NCI-H510A treated with DMSO at 0.1 percent for 48 hours (cell line): ENCODE measurements around the gene NBEAL2.

ENCODE experiments used
- DNase-seq: peaks from one replicate; lab custom pipeline; 2025; lab: John Stamatoyannopoulos, UW

NBEAL2 gene

DNA sequence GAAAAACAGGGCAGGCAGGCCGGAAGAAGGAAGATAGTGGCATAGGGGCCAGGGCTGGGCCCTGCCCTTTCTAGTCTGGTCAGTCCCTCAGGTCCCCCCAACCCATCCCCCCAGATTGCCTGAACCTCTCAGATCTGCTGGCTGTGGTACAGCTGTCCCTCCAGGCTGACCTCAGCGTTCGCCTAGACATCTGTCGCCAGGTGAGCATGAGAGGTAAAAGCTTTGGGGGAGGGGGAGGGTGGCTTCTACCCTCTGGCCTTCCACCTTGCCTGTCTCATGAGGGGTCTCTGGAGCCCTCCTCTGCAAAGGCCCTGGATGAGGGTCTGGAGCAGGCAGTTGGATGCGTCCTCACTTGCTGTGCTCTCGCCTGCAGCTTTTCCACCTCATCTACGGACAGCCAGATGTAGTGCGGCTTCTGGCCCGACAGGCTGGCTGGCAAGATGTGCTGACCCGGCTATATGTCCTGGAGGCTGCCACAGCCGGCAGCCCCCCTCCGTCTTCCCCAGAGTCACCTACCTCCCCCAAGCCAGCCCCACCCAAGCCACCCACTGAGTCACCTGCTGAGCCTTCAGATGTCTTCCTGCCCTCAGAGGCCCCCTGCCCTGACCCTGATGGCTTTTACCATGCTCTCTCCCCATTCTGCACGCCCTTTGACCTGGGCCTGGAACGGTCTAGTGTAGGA, 20.2 kb downstream of the NBEAL2 start:
- DNase-seq, result no peak

GRCh38 chr3:47000198-47000815, 20.8 kb downstream of the NBEAL2 start:
- no peak for DNase-seq

DNA sequence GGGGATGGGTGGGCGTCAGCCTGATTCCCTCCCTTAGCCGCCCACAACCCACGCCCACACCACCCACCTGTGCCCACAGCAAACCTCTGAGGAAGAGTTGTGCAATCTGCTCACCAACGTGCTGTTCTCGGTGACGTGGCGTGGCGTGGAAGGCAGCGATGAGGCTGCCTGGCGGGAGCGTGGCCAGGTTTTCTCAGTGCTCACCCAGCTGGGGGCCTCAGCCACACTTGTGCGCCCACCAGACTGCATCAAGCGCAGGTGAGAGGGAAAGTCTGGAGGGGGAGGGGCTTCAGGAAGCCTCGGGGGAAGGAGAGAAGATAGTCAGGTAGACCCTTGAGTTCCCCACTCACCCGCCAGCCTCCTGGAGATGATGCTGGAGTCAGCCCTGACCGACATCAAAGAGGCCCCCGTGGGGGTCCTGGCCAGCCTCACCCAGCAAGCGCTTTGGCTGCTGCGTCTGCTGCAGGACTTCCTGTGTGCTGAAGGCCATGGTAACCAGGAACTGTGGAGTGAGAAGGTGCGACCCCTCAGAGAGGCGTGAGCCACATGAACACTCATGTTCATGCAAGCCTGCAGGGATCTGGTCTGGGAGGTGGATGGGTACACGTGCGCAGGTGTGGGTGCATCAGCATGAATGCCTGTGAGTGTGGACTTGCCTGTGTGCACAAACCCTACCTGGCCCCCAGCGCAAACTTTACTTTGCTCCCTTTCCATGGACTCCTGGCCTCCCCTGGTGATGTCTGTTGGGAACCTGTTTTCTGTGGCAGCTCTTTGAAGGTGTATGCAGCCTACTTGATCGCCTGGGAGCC, 21.7 kb downstream of the NBEAL2 start:
- DNase-seq, result no peak

GRCh38 chr3:47001731-47002170, 22.3 kb downstream of the NBEAL2 start:
- DNase-seq, result no peak

- no peak for DNase-seq
Measured at GRCh38 chr3:47002171-47003055, 22.9 kb downstream of the NBEAL2 start.

DNA sequence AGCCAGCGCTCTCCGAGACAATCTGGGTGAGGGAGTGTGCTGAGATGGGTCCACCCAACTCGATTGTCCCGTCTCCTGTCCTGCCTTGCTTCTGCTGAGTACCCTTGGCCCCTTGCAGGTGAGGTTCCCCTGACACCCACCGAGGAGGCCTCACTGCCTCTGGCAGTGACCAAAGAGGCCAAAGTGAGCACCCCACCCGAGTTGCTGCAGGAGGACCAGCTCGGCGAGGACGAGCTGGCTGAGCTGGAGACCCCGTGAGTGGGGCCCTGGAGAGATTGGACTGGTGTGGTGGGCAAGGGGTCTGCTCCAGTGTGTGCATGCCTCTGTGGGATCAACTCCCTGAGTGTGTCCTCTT, 23.6 kb downstream of the NBEAL2 start:
- DNase-seq, result no peak

DNA sequence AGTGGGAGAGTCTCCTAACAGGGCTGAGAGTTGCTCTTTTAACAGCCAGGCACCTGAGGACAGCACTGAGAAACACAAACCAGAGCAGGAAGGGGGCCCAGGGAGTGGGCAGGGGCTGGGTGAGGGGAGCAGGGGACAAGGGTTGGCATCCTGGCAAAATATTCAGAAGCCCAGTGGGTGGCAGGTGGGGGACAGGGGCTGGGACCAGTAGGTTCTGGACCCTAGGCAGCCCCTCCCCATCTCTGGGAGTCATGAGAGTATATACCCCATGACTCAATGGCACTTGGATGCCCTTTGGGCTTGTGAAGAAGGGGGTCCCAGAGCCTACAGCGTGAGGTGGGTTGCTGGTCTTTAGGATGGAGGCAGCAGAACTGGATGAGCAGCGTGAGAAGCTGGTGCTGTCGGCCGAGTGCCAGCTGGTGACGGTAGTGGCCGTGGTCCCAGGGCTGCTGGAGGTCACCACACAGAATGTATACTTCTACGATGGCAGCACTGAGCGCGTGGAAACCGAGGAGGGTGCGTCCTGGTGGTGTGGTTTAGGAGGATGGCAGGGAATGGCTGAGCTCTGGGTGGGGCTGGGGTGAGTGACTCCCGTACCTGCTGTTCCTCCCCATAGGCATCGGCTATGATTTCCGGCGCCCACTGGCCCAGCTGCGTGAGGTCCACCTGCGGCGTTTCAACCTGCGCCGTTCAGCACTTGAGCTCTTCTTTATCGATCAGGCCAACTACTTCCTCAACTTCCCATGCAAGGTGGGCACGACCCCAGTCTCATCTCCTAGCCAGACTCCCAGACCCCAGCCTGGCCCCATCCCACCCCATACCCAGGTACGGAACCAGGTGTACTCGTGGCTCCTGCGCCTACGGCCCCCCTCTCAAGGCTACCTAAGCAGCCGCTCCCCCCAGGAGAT, 24.2 kb downstream of the NBEAL2 start:
- no peak for DNase-seq

DNA sequence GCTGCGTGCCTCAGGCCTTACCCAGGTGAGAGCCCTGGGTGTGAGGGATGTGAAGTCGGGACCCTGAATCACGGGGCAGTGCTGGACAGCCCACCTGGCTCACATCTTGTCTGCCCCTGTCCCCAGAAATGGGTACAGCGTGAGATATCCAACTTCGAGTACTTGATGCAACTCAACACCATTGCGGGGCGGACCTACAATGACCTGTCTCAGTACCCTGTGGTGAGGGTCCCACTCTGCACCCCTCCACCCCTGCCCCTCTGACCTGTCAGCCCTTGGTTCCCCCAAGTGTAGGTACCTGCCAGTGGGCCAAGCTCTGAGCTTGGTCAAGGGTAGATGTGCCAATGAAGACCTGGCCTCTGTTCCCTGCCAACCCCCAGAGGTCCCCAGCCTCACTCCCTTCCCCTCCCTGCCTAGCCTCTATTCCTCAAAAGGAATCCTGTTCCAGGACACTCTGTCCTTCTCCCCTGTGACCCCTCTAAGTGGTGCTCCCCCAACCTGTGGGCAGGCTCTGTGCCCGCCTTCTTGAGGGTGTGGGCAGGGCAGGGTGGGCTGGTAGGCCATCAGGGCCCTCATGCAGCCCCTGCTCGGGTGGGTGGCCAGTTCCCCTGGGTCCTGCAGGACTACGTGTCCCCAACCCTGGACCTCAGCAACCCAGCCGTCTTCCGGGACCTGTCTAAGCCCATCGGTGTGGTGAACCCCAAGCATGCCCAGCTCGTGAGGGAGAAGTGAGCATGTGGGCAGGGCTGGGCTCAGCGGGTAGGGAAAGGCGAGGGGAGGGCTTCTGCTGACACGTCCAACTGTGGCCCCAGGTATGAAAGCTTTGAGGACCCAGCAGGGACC, 25.1 kb downstream of the NBEAL2 start:
- DNase-seq, result no peak

DNA sequence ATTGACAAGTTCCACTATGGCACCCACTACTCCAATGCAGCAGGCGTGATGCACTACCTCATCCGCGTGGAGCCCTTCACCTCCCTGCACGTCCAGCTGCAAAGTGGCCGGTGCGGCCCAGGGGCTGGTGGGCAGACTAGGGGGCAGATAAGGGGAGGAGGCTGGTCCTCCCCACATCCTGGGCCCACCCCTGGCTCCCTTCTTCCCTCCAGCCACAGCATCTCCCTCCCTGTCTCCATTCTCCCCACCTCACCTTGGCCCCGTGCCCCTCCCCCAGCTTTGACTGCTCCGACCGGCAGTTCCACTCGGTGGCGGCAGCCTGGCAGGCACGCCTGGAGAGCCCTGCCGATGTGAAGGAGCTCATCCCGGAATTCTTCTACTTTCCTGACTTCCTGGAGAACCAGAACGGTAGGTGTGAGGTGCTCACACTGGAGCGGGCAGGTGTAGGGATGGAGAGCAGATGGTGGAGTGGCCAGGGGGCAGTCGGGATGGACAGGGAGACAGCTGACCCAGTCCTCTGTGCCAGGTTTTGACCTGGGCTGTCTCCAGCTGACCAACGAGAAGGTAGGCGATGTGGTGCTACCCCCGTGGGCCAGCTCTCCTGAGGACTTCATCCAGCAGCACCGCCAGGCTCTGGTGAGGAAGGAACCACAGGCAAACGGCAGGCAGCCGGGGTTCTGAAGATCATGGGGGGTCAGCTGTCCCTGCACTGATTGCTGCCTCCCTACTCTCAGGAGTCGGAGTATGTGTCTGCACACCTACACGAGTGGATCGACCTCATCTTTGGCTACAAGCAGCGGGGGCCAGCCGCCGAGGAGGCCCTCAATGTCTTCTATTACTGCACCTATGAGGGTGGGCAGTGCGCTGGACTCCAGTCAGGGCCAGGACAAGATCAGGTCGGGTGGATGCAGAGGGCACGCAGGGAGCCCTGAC, 26.0 kb downstream of the NBEAL2 start:
- no peak for DNase-seq

DNA sequence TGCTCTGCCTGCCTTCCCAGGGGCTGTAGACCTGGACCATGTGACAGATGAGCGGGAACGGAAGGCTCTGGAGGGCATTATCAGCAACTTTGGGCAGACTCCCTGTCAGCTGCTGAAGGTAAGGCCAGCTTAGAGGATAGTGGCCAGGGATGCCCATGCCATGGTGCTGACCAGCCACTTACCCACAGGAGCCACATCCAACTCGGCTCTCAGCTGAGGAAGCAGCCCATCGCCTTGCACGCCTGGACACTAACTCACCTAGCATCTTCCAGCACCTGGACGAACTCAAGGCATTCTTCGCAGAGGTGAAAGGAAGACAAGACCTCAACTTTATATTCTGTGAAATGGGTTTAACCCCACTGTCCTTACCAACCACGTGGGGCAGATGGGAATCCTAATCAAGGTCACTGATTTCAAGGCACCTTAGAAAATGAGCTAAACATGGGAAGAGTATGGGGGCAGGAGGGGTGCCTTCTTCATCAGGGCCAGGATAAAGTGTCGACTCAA, 26.7 kb downstream of the NBEAL2 start:
- DNase-seq, result no peak

GRCh38 chr3:47007001-47007400, 27.5 kb downstream of the NBEAL2 start:
- no peak for DNase-seq

DNA sequence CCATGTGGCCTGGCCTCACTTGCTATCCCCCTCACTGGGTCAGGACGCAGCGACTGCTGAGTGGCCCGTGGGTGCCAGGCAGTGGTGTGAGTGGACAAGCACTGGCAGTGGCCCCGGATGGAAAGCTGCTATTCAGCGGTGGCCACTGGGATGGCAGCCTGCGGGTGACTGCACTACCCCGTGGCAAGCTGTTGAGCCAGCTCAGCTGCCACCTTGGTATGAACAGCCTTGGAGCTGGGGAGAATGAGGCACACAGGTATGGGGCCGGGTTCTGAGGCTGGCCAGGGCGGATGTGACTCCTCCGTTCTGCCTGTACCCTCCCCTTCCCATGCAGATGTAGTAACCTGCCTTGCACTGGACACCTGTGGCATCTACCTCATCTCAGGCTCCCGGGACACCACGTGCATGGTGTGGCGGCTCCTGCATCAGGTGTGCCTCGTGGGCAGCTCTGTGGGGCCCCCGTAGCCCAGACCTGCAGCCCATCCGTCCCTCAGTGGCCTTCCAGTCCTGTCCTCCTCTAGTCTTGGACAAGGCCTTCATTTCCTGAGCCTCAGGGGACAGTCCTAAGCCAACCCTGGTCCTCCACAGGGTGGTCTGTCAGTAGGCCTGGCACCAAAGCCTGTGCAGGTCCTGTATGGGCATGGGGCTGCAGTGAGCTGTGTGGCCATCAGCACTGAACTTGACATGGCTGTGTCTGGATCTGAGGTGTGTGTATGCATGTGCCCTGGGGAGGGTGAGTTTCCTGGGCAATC, 28.2 kb downstream of the NBEAL2 start:
- DNase-seq, result no peak

DNA sequence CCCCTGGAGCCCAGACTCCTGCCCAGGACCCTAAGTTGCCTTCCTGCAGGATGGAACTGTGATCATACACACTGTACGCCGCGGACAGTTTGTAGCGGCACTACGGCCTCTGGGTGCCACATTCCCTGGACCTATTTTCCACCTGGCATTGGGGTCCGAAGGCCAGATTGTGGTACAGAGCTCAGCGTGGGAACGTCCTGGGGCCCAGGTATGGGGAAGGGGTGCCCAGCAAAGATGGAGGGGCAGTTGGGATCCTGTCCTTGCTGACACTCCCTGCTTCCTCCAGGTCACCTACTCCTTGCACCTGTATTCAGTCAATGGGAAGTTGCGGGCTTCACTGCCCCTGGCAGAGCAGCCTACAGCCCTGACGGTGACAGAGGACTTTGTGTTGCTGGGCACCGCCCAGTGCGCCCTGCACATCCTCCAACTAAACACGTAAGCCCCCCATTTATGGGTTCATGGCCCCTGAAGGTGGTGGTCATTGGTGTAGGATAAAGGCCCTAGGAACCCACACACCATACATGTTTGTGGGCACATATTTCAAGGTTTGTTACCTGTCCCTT, 28.8 kb downstream of the NBEAL2 start:
- DNase-seq, result no peak

DNA sequence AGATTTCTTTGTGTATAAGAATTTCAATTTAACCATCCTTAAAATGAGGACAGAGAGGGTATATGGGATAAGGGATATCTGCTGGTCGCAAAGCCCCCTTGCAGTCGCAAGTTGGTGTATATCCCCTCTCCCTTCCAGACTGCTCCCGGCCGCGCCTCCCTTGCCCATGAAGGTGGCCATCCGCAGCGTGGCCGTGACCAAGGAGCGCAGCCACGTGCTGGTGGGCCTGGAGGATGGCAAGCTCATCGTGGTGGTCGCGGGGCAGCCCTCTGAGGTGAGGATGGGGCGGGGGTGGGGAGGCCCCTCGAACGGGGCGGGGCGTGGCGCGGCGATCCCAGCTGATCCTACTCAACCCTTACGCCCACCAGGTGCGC, 29.4 kb downstream of the NBEAL2 start:
- no peak for DNase-seq

GRCh38 chr3:47009225-47010110, 30.0 kb downstream of the NBEAL2 start:
- peak; percentile 87 for DNase-seq

GRCh38 chr3:47010111-47010712, 30.7 kb downstream of the NBEAL2 start:
- no peak for DNase-seq
